ENCODE data around the gene MGME1. TPM values are rescaled to one million over a fixed set of nuclear protein-coding genes. Genes with fewer than 3 reads are reported as not detected.

The MGME1 gene
- total and polyA plus RNA-seq, 2 experiments from 2014 or later: 5.6 to 10.4 TPM

GRCh38 chr20:18001131-18001921, 32.5 kb downstream of the MGME1 start:
- in situ Hi-C loops (cut with MboI): no loop called here
- H3K4me2 ChIP-seq (ENCODE audit: unreplicated experiment): peak overlapping the region; percentile 50
- no peak overlapping the region for H3K4me3 ChIP-seq
- H3K9me2 ChIP-seq (ENCODE audit: insufficient read depth): no peaks in the 10 kb centered on the region
- peak overlapping the region; percentile 26 for H3K27ac ChIP-seq
- H3K27me3 ChIP-seq (replicated peaks; ENCODE audit: insufficient read depth): no peaks in the 10 kb centered on the region
- DNase-seq: peak; percentile 94
- no peaks in the 10 kb centered on the region for H3K79me2 ChIP-seq (ENCODE audit: insufficient read depth)
- no peak overlapping the region for H3K9ac ChIP-seq
- WGBS, 2 experiments (ENCODE audit: low coverage in 1 of 2, low lambda C conversion rate in 2 of 2, missing lambda C conversion rate in 2 of 2): 34 to 38% methylated on average over 10 of the region's 10 CpGs
- no peaks in the 10 kb centered on the region for H4K20me1 ChIP-seq (ENCODE audit: insufficient read depth)
- peaks cover 14% of the 10 kb centered on the region for H3F3A ChIP-seq (ENCODE audit: insufficient read depth)
- H2AFZ ChIP-seq: no peak overlapping the region; the same call in 1 of the 2 replicates
- no peaks in the 10 kb centered on the region for H3K36me3 ChIP-seq (ENCODE audit: low read depth)
- H3K9me3 ChIP-seq (ENCODE audit: low read depth): no peaks in the 10 kb centered on the region
- no peak for TF ChIP-seq EZH2 (IDR thresholded peaks at IDR 0.05; ENCODE audit: insufficient read depth, poor library complexity, severe bottlenecking)
- TF ChIP-seq EZH2phosphoT487 (IDR thresholded peaks at IDR 0.05; ENCODE audit: insufficient read depth, low read depth): no peak
- peaks cover 5% of the 10 kb centered on the region; the same call in 1 of the 2 replicates for H3K4me1 ChIP-seq (ENCODE audit: insufficient read depth)

GRCh38 chr20:18003897-18004296, 35.1 kb downstream of the MGME1 start:
- in situ Hi-C loops (cut with MboI): no loop called here
- 64 to 68% methylated on average over 5 of the region's 5 CpGs for WGBS, 2 experiments (ENCODE audit: low coverage in 1 of 2, low lambda C conversion rate in 2 of 2, missing lambda C conversion rate in 2 of 2)
- H3K9me2 ChIP-seq (ENCODE audit: insufficient read depth): no peaks in the 10 kb centered on the region
- peaks cover 3% of the 10 kb centered on the region; the same call in 1 of the 2 replicates for H3K4me1 ChIP-seq (ENCODE audit: insufficient read depth)
- peaks cover 14% of the 10 kb centered on the region for H3F3A ChIP-seq (ENCODE audit: insufficient read depth)
- no peak for DNase-seq
- H3K9me3 ChIP-seq (ENCODE audit: low read depth): no peaks in the 10 kb centered on the region
- H3K79me2 ChIP-seq (ENCODE audit: insufficient read depth): no peaks in the 10 kb centered on the region
- H4K20me1 ChIP-seq (ENCODE audit: insufficient read depth): no peaks in the 10 kb centered on the region
- no peak overlapping the region for H2AFZ ChIP-seq
- H3K4me2 ChIP-seq (ENCODE audit: unreplicated experiment): no peak overlapping the region
- TF ChIP-seq EZH2phosphoT487 (IDR thresholded peaks at IDR 0.05; ENCODE audit: insufficient read depth, low read depth) (no peak), EZH2 (IDR thresholded peaks at IDR 0.05; ENCODE audit: insufficient read depth, poor library complexity, severe bottlenecking) (no peak)
- H3K9ac ChIP-seq: no peak overlapping the region
- H3K27me3 ChIP-seq (replicated peaks; ENCODE audit: insufficient read depth): no peaks in the 10 kb centered on the region
- H3K4me3 ChIP-seq: no peak overlapping the region
- no peak overlapping the region for H3K27ac ChIP-seq
- H3K36me3 ChIP-seq (ENCODE audit: low read depth): no peaks in the 10 kb centered on the region

- no peaks in the 10 kb centered on the region for H4K20me1 ChIP-seq (ENCODE audit: insufficient read depth)
- in situ Hi-C loops (cut with MboI): no loop called here
- TF ChIP-seq EZH2phosphoT487 (IDR thresholded peaks at IDR 0.05; ENCODE audit: insufficient read depth, low read depth) (no peak), EZH2 (IDR thresholded peaks at IDR 0.05; ENCODE audit: insufficient read depth, poor library complexity, severe bottlenecking) (no peak)
Measured at GRCh38 chr20:18004384-18005031, 35.7 kb downstream of the MGME1 start.

GRCh38 chr20:18005170-18005989, 36.6 kb downstream of the MGME1 start:
- no peaks in the 10 kb centered on the region for H3K9me2 ChIP-seq (ENCODE audit: insufficient read depth)
- peaks cover 14% of the 10 kb centered on the region for H3F3A ChIP-seq (ENCODE audit: insufficient read depth)
- DNase-seq: no peak
- no peak overlapping the region for H3K27ac ChIP-seq
- H2AFZ ChIP-seq: no peak overlapping the region
- H3K4me2 ChIP-seq (ENCODE audit: unreplicated experiment): no peak overlapping the region
- 89 to 91% methylated on average over 21 of the region's 21 CpGs for WGBS, 2 experiments (ENCODE audit: low coverage in 1 of 2, low lambda C conversion rate in 2 of 2, missing lambda C conversion rate in 2 of 2)
- no peak for TF ChIP-seq EZH2phosphoT487 (IDR thresholded peaks at IDR 0.05; ENCODE audit: insufficient read depth, low read depth)
- TF ChIP-seq EZH2 (IDR thresholded peaks at IDR 0.05; ENCODE audit: insufficient read depth, poor library complexity, severe bottlenecking): no peak
- H3K4me3 ChIP-seq: no peak overlapping the region
- no peaks in the 10 kb centered on the region for H3K27me3 ChIP-seq (replicated peaks; ENCODE audit: insufficient read depth)
- no peaks in the 10 kb centered on the region for H4K20me1 ChIP-seq (ENCODE audit: insufficient read depth)
- no peaks in the 10 kb centered on the region for H3K36me3 ChIP-seq (ENCODE audit: low read depth)
- no peaks in the 10 kb centered on the region for H3K79me2 ChIP-seq (ENCODE audit: insufficient read depth)
- peaks cover 3% of the 10 kb centered on the region; the same call in 1 of the 2 replicates for H3K4me1 ChIP-seq (ENCODE audit: insufficient read depth)
- no peak overlapping the region for H3K9ac ChIP-seq
- no peaks in the 10 kb centered on the region for H3K9me3 ChIP-seq (ENCODE audit: low read depth)
- in situ Hi-C loops (cut with MboI): no loop called here

More at GRCh38 chr20:18004384-18005031, 35.7 kb downstream of the MGME1 start:
- H3K4me1 ChIP-seq (ENCODE audit: insufficient read depth): peaks cover 3% of the 10 kb centered on the region; the same call in 1 of the 2 replicates
- no peak overlapping the region for H3K4me2 ChIP-seq (ENCODE audit: unreplicated experiment)
- no peak for DNase-seq
- H3F3A ChIP-seq (ENCODE audit: insufficient read depth): peaks cover 14% of the 10 kb centered on the region
- H3K79me2 ChIP-seq (ENCODE audit: insufficient read depth): no peaks in the 10 kb centered on the region
- H3K9me3 ChIP-seq (ENCODE audit: low read depth): no peaks in the 10 kb centered on the region
- no peak overlapping the region for H3K27ac ChIP-seq
- no peaks in the 10 kb centered on the region for H3K9me2 ChIP-seq (ENCODE audit: insufficient read depth)
- no peak overlapping the region for H3K4me3 ChIP-seq
- H2AFZ ChIP-seq: no peak overlapping the region
- no peaks in the 10 kb centered on the region for H3K27me3 ChIP-seq (replicated peaks; ENCODE audit: insufficient read depth)
- H3K9ac ChIP-seq: no peak overlapping the region
- 70 to 71% methylated on average over 8 of the region's 8 CpGs for WGBS, 2 experiments (ENCODE audit: low coverage in 1 of 2, low lambda C conversion rate in 2 of 2, missing lambda C conversion rate in 2 of 2)
- H3K36me3 ChIP-seq (ENCODE audit: low read depth): no peaks in the 10 kb centered on the region
